Measurements from ENCODE around the gene MAPK11.

The MAPK11 gene

DNA sequence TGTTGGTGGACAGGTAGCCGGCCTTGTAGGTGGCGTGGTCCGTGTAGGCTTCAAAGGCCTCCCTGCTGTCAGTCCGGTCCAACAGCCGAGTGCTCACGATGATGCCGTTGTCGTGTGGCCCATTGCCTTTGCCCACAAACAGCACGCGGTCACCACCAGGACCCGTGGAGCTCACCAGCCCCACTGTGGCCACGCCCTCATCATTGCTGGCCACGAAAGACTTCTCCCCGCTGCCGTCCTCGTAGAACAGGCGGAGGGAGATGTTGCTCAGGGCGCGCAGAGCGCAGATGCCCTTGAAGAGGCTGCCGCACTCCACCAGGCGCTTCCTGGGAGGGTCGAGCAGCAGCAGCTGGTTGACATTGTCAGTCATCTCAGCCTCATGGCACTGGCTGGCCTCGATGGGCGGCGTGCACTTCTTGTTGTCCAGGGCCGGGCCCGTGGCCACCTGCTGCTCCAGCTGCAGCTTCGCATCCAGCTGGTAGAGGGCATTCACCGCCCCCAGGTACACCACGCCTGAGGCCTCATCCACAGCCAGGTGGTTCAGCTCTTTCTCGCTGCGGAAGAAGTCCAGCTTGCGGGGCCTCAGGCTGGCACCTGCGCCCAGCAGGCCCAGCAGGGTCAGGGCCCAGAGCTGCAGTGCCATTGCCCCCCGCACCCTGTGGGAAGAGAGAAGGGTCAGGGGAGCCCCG lies 19.9 kb upstream of the MAPK11 start:
- TF ChIP-seq POLR2AphosphoS5 (IDR thresholded peaks at IDR 0.05; ENCODE audit: low read depth, low read length) (no peak), TAF1 (IDR thresholded peaks at IDR 0.05; ENCODE audit: borderline replicate concordance, low read depth, low read length) (no peak), POLR2A (IDR thresholded peaks at IDR 0.05; ENCODE audit: low read depth, low read length) (no peak)
- no peak for FAIRE-seq
- DNase-seq (ENCODE audit: insufficient read length) = no peak

DNA sequence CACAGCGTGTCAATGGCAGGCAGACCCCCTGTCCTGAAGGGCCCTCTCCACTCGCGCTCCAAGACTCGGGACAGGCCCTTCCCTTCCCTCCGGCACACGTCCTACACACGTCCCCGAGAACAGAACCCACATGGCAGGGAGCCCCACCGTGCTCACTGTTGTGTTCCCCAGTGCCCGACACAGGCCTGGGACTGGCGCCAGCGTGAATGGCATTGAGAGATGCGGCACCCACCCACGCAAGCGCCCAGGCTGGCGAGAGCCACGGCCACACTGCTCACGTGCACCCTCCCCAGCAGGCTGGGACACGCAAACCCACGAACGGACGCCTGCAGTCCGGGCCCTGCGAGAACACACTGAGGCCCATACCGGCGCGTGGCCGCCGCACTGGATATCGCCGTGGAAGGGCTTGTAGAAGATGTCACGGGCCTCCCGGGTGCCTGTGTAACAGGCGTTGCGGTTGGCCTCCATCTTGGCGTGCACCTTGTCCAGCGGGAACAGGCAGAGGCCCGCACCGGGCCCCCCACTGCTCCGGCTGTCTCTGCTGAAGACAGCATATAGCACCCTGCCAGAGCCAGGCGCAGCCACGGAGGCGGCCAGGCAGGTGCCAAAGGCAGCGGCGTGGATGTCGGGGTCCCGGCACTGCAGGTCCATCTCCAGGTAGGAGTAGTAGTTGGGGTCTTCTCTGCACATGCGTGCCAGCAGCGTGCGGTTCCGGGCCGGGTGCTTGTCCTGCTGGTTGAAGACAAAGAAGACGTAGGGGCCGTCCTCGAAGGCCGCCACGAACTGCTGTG lies 19.2 kb upstream of the MAPK11 start:
- DNase-seq (ENCODE audit: insufficient read length) = no peak
- no peak for TF ChIP-seq POLR2AphosphoS5 (IDR thresholded peaks at IDR 0.05; ENCODE audit: low read depth, low read length)
- no peak for TF ChIP-seq TAF1 (IDR thresholded peaks at IDR 0.05; ENCODE audit: borderline replicate concordance, low read depth, low read length)
- TF ChIP-seq POLR2A (IDR thresholded peaks at IDR 0.05; ENCODE audit: low read depth, low read length) = no peak
- FAIRE-seq = no peak

DNA sequence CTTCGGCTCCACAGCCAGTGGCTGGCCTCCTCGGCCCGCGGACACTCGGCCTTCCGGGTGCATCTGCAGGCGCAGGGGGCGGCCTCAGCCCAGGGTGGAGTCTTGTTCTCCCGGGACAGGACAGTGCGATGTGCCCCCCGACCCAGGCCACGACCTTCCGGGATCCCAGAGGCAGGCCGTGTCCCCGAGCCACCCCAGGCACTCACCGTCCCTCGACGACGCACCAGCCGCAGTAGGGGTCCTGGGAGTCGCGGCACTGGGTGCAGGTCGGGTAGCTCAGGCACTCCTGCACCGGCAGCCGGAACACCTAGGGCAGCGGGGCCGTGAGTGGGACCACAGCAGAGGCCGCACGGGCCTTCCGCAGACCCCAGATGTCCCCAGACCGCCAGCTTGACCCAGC lies 17.6 kb upstream of the MAPK11 start:
- FAIRE-seq (no peak), DNase-seq (ENCODE audit: insufficient read length) (no peak)
- TF ChIP-seq TAF1 (IDR thresholded peaks at IDR 0.05; ENCODE audit: borderline replicate concordance, low read depth, low read length) = no peak
- no peak for TF ChIP-seq POLR2AphosphoS5 (IDR thresholded peaks at IDR 0.05; ENCODE audit: low read depth, low read length)
- TF ChIP-seq POLR2A (IDR thresholded peaks at IDR 0.05; ENCODE audit: low read depth, low read length) = no peak

DNA sequence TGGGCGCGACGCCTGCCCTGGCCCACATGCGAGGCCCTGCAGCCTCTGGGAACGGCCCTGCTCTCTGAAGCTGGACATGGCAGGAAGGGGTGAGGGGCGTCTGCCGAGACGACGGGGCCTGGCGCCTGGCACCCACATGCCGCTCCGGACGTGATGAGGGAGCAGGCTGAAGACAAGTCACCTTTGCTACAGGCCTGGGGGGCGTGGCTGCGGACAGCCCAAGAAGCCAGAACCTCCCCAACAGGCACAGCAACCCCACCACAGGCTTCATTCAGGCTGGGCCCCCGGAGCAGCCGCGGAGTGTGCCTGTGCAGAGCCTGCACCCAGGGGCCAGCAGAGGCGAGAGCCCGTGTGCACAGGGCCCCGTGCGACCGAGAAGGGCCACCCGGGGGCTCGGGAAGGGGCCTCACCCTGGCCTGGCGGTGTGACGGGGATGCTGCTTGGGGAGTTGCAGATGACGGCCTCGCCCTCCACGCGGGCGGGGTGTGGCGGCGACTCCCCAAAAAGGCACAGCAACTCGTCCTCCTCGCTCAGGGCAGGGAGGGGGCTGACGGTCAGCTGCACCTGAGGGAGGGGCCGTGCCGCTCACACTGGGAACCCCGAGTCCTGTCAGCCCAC lies 16.6 kb upstream of the MAPK11 start:
- FAIRE-seq (no peak), DNase-seq (ENCODE audit: insufficient read length) (no peak)
- TF ChIP-seq TAF1 (IDR thresholded peaks at IDR 0.05; ENCODE audit: borderline replicate concordance, low read depth, low read length) (no peak), POLR2A (IDR thresholded peaks at IDR 0.05; ENCODE audit: low read depth, low read length) (0 out of 2 replicates have a peak, but pooled peaks have one; percentile 9)

DNA sequence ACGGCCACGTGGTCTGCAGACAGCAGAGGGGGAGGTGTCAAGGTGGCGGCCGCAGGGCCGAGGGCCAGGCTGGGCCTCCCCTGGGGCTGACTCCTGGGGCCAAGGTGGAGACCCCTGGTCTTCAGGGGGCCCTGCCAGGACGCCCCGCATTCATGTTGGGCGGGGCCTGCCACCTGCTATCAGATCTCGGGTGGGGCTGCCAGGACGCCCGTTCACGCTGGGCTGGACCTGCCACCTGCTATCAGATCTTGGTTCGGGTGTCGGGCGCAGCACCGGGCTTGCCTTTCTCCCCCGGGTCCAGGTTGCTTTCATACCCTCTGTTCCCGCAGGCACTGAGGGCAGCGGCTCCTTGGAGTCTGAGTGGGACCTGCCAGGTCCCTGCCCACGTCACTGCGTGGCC lies 16.1 kb upstream of the MAPK11 start:
- no peak for DNase-seq (ENCODE audit: insufficient read length)
- TF ChIP-seq POLR2AphosphoS5 (IDR thresholded peaks at IDR 0.05; ENCODE audit: low read depth, low read length) (no peak), POLR2A (IDR thresholded peaks at IDR 0.05; ENCODE audit: low read depth, low read length) (no peak), TAF1 (IDR thresholded peaks at IDR 0.05; ENCODE audit: borderline replicate concordance, low read depth, low read length) (no peak)
- no peak for FAIRE-seq

DNA sequence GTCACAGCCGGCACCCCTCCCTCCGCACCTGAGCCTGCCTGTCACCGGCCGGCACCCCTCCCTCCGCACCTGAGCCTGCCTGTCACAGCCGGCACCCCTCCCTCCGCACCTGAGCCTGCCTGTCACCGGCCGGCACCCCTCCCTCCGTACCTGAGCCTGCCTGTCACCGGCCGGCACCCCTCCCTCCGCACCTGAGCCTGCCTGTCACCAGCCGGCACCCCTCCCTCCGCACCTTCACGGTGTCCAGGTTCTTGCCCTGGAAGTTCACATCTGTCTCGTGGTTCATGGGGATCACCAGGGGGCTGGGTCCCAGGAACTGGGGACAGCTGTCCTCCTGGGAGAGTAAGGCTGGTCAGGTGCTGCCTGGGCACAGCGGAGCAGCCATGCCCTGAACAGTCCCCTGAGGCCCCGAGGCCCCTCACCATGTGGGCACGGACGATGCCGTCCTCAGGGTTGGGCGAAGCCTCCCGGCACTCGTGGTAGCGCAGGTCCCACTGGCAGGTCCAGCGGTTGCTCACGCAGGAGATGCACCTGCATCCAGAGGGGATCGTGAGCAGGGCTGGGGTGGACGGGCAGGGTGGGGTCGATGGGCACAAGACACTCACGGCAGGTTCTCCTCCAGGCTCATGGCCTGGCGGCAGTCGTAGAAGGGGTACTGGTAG lies 15.5 kb upstream of the MAPK11 start:
- FAIRE-seq (no peak), DNase-seq (ENCODE audit: insufficient read length) (no peak)
- TF ChIP-seq TAF1 (IDR thresholded peaks at IDR 0.05; ENCODE audit: borderline replicate concordance, low read depth, low read length) = no peak
- no peak for TF ChIP-seq POLR2A (IDR thresholded peaks at IDR 0.05; ENCODE audit: low read depth, low read length)
- TF ChIP-seq POLR2AphosphoS5 (IDR thresholded peaks at IDR 0.05; ENCODE audit: low read depth, low read length) = no peak

DNA sequence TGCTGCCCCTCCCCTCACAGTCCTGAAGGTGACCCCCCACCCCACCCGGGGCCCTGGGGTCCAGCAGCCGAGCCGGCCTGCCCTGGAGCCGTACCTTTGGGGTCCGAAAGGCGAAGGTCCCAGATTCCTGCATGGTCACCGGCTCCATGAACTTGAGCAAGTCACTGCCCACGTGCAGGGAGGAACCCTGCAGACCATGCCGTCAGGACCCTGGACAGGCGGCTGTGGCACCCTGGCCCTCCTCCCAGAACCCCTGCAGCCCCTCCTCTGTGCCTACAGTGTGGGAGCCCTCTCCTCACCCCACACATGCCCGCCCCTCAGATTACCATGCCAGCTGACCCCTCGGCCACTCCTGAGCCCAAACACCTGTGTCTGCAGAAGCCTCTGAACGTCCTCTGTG lies 14.3 kb upstream of the MAPK11 start:
- FAIRE-seq (no peak), DNase-seq (ENCODE audit: insufficient read length) (no peak)
- no peak for TF ChIP-seq POLR2AphosphoS5 (IDR thresholded peaks at IDR 0.05; ENCODE audit: low read depth, low read length)
- TF ChIP-seq TAF1 (IDR thresholded peaks at IDR 0.05; ENCODE audit: borderline replicate concordance, low read depth, low read length) = no peak
- no peak for TF ChIP-seq POLR2A (IDR thresholded peaks at IDR 0.05; ENCODE audit: low read depth, low read length)

DNA sequence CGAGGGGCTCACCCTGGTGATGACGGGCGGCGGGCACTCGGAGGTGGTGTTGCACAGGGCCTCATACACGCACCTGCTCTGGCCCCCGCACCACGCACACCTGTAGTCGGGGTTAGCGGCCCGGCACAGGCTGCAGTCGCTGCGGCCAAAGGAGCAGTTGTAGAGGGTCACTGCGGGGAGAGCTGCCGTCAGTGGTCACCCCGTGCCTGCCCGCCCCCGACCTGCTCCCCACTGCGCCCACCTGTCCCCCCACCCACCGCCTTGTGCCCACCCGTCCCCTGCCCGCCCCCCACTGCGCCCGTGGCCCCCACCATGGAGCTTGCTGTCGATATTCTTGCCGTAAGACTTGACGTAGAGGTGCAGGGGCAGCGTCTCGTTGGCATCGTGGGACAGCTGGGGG lies 13.6 kb upstream of the MAPK11 start:
- TF ChIP-seq POLR2A (IDR thresholded peaks at IDR 0.05; ENCODE audit: low read depth, low read length) (no peak), TAF1 (IDR thresholded peaks at IDR 0.05; ENCODE audit: borderline replicate concordance, low read depth, low read length) (no peak), POLR2AphosphoS5 (IDR thresholded peaks at IDR 0.05; ENCODE audit: low read depth, low read length) (no peak)
- no peak for FAIRE-seq
- DNase-seq (ENCODE audit: insufficient read length) = no peak

DNA sequence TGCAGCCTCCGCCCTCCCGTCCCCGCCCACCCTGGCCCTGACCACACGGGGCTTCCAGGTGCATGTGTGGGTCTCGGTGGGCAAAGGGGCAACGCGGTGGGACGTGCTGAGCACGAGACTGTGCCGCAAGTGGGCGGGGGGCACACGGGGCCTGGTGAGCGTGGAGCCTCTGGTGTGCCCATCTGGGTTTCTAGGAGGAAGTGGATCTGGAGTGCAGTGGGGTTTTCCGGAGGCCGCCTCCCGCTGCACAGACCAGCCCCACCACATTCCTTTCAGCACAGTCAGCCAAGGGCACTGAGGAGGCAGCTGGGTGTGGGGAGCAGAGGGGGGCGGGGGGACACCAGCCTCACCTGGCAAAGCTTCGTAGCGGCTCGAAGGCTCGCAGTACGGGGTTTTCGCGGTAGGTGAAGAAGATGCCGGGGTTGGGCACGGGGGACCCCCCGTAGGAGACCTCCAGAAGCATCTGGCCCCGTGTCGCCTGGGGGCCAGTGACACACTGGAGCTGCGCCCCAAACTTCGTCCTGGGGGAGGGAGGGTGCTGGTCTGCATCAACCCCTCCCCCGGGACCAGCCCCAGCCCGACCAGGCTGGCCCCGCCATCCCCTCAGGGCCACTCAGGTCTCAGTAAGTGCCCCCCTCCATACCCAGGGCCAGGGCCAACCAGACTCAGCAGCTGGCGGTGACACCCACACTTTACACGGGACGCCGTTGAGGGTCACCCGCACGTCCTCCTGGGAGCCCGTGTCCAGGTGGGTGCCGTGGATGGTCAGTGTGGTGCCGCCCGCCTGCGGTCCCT lies 12.4 kb upstream of the MAPK11 start:
- no peak for TF ChIP-seq POLR2AphosphoS5 (IDR thresholded peaks at IDR 0.05; ENCODE audit: low read depth, low read length)
- no peak for TF ChIP-seq POLR2A (IDR thresholded peaks at IDR 0.05; ENCODE audit: low read depth, low read length)
- TF ChIP-seq TAF1 (IDR thresholded peaks at IDR 0.05; ENCODE audit: borderline replicate concordance, low read depth, low read length) = no peak
- DNase-seq (ENCODE audit: insufficient read length) (no peak), FAIRE-seq (no peak)

DNA sequence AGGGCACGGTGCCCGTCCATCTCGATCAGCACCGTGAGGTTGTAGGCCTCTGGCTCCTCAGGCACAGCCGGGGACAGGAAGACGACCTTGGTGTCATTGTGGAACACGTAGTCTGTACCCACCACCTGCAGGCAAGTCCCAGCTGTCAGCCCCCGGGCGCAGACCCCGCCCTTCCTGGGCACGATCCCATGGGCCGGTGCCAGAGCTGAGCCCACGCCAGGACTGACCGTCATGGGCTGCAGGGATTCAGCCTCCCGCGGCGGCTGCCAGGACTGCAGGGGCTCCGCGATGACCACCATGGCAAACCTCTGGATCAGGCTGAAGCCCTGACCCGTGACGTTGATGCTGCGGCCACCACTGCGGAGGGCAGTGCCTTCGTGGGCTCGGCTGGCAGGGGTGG lies 11.8 kb upstream of the MAPK11 start:
- TF ChIP-seq TAF1 (IDR thresholded peaks at IDR 0.05; ENCODE audit: borderline replicate concordance, low read depth, low read length) = no peak
- no peak for TF ChIP-seq POLR2AphosphoS5 (IDR thresholded peaks at IDR 0.05; ENCODE audit: low read depth, low read length)
- TF ChIP-seq POLR2A (IDR thresholded peaks at IDR 0.05; ENCODE audit: low read depth, low read length) = no peak
- FAIRE-seq (no peak), DNase-seq (ENCODE audit: insufficient read length) (no peak)

DNA sequence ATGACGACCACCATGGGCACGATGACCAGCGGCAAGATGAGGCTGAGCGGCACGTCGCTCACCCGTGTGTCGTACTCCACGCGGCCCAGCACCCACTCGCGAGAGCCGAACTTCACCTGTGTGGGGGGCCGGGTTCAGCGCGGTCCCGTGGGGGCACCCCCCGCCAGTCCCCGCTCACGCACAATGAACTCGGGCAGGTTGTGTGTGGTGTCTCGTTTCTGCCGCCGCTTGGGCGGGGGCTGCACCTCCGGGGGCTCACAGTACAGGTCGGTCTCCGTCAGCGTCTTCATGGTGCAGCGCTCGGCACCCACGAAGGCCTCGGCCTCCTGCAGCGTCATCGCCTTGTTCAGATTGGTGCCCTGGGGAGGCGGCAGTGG lies 11.2 kb upstream of the MAPK11 start:
- no peak for TF ChIP-seq TAF1 (IDR thresholded peaks at IDR 0.05; ENCODE audit: borderline replicate concordance, low read depth, low read length)
- TF ChIP-seq POLR2AphosphoS5 (IDR thresholded peaks at IDR 0.05; ENCODE audit: low read depth, low read length) = no peak
- DNase-seq (ENCODE audit: insufficient read length) = no peak
- FAIRE-seq = no peak
